CD14-positive monocyte (primary cell): Measurements from ENCODE around the gene SGCD. TPM values are rescaled to one million over a fixed set of nuclear protein-coding genes. Genes with fewer than 3 reads are reported as not detected.

ENCODE experiments used
- DNase-seq, 3 donors: peaks; one replicate each; pipeline ENCODE4 v3.0.0-alpha.2; 2011 to 2022
- H2AFZ ChIP-seq: 2 replicates; pipeline ENCODE4 v1.6.0; 2012; ENCODE audit warnings: mild to moderate bottlenecking, low read depth, low read length, inconsistent platforms; ENCODE audit not compliant: insufficient read depth, poor library complexity, severe bottlenecking
- H3K27ac ChIP-seq, 2 donors: 1 replicate in 1 of 2; 2 replicates in 1 of 2; pipeline ENCODE4 v1.5.1; 2012 to 2013; ENCODE audit warnings: low read length in 2 of 2, control low read depth in 1 of 2, inconsistent platforms in 1 of 2, low read depth in 1 of 2, mild to moderate bottlenecking in 1 of 2
- H3K27me3 ChIP-seq, 2 donors: one replicate each; pipeline versions ENCODE4 v1.6.0 to v1.6.1; 2011 to 2013; ENCODE audit warnings: low read length in 2 of 2; ENCODE audit not compliant: control insufficient read depth in 2 of 2, insufficient read depth in 2 of 2
- H3K36me3 ChIP-seq, 2 donors: replicated peaks in 1 of 2; 1 replicate in 1 of 2; 2 replicates in 1 of 2; pipeline versions ENCODE4 v1.5.1 to v1.6.1; 2012 to 2013; ENCODE audit warnings: low read length in 2 of 2, control low read depth in 1 of 2, inconsistent platforms in 1 of 2, mild to moderate bottlenecking in 1 of 2; ENCODE audit not compliant: insufficient read depth in 2 of 2, control insufficient read depth in 1 of 2
- H3K4me1 ChIP-seq, 2 donors: 1 replicate in 1 of 2; 2 replicates in 1 of 2; pipeline versions ENCODE4 v1.5.1 to v1.6.1; 2012 to 2013; ENCODE audit warnings: low read length in 2 of 2, control low read depth in 1 of 2, inconsistent platforms in 1 of 2, mild to moderate bottlenecking in 1 of 2, moderate library complexity in 1 of 2; ENCODE audit not compliant: insufficient read depth in 2 of 2, control insufficient read depth in 1 of 2
- H3K4me2 ChIP-seq: replicated peaks from 2 replicates; pipeline ENCODE3; 2012; ENCODE audit warnings: low read length, moderate library complexity, mild to moderate bottlenecking; ENCODE audit not compliant: poor library complexity, severe bottlenecking; ENCODE audit errors: extremely low read depth
- H3K4me3 ChIP-seq, 3 experiments: fragments of 200-600 bp in 1 of 3; sonication (generic) in 1 of 3; replicated peaks in 1 of 3; 1 replicate in 2 of 3; 2 replicates in 1 of 3; pipeline ENCODE4 v1.5.1; 2011 to 2013; ENCODE audit warnings: low read length in 3 of 3, mild to moderate bottlenecking in 3 of 3, control low read depth in 2 of 3, low read depth in 2 of 3, inconsistent platforms in 1 of 3, moderate library complexity in 1 of 3
- H3K79me2 ChIP-seq: 2 replicates; pipeline ENCODE4 v1.6.0; 2012; ENCODE audit warnings: mild to moderate bottlenecking, control low read depth, inconsistent platforms, low read length, moderate library complexity; ENCODE audit not compliant: insufficient read depth
- H3K9ac ChIP-seq: 2 replicates; pipeline ENCODE4 v1.6.0; 2017; ENCODE audit warnings: low read length, mild to moderate bottlenecking; ENCODE audit not compliant: insufficient read depth, poor library complexity, severe bottlenecking
- H3K9me3 ChIP-seq, 2 donors: replicated peaks in 1 of 2; 1 replicate in 1 of 2; 2 replicates in 1 of 2; pipeline versions ENCODE4 v1.5.1 to v1.6.1; 2012 to 2013; ENCODE audit warnings: low read length in 2 of 2, control low read depth in 1 of 2; ENCODE audit not compliant: control insufficient read depth in 1 of 2, insufficient read depth in 1 of 2
- H4K20me1 ChIP-seq: 2 replicates; pipeline ENCODE4 v1.6.0; 2012; ENCODE audit warnings: mild to moderate bottlenecking, low read length, control low read depth, moderate library complexity; ENCODE audit not compliant: insufficient read depth
- H3K27ac Mint-ChIP-seq, 7 donors: one replicate each; pipeline ENCODE4 v1.8.0; 2020; ENCODE audit warnings: mild to moderate bottlenecking in 7 of 7, mixed read lengths in 7 of 7, moderate library complexity in 6 of 7, inconsistent platforms in 2 of 7
- H3K27me3 Mint-ChIP-seq, 3 donors: one replicate each; pipeline ENCODE4 v1.8.0; 2021 to 2022; ENCODE audit warnings: low read depth in 3 of 3, mild to moderate bottlenecking in 3 of 3, mixed read lengths in 3 of 3, moderate library complexity in 3 of 3, inconsistent platforms in 1 of 3
- H3K36me3 Mint-ChIP-seq, 2 donors: one replicate each; pipeline ENCODE4 v1.8.0; 2020; ENCODE audit warnings: mixed read lengths in 2 of 2, inconsistent platforms in 1 of 2, mild to moderate bottlenecking in 1 of 2
- H3K4me1 Mint-ChIP-seq: one replicate; pipeline ENCODE4 v1.8.0; 2020; ENCODE audit warnings: mild to moderate bottlenecking, mixed read lengths
- H3K4me3 Mint-ChIP-seq, 2 donors: one replicate each; pipeline ENCODE4 v1.8.0; 2020; ENCODE audit warnings: mild to moderate bottlenecking in 2 of 2, mixed read lengths in 2 of 2, moderate library complexity in 1 of 2
- H3K9me3 Mint-ChIP-seq, 7 donors: one replicate each; pipeline ENCODE4 v1.8.0; 2020 to 2022; ENCODE audit warnings: mixed read lengths in 7 of 7, mild to moderate bottlenecking in 6 of 7, moderate library complexity in 6 of 7, inconsistent platforms in 2 of 7
- WGBS: methylation state at CpG from one replicate; pipeline ENCODE4 v1.1.5; 2013; ENCODE audit warnings: missing lambda C conversion rate; ENCODE audit not compliant: insufficient coverage; 5-methylcytosine and 5-hydroxymethylcytosine counted together
- intact Hi-C, 2 donors: fragments of 100-400 bp; cut with micrococcal nuclease; formaldehyde crosslinking; loops; one replicate each; pipeline versions ENCODE4 v1.15.0 to v1.15.1; 2023
- polyA plus RNA-seq, 3 donors: library from polyadenylated mRNA; depleted of rRNA in 1 of 3; unstranded in 2 of 3; stranded (reverse) in 1 of 3; fragments of 300-500 nt in 2 of 3; fragments of >200 nt in 1 of 3; fragmentation: Illumina TruSeq in 2 of 3; gene quantifications; 1 replicate in 2 of 3; 2 replicates in 1 of 3; pipeline ENCODE4 v1.2.3, GENCODE V29; 2012 to 2021
- TF ChIP-seq, protein P1 (sequence below): fragments of 200-600 bp; IDR thresholded peaks from one replicate; pipeline ENCODE4 v1.8.0; 2022; ENCODE audit warnings: antibody characterized with exemption, mild to moderate bottlenecking

Gene SGCD
- polyA plus RNA-seq, 3 donors: not detected

DNA sequence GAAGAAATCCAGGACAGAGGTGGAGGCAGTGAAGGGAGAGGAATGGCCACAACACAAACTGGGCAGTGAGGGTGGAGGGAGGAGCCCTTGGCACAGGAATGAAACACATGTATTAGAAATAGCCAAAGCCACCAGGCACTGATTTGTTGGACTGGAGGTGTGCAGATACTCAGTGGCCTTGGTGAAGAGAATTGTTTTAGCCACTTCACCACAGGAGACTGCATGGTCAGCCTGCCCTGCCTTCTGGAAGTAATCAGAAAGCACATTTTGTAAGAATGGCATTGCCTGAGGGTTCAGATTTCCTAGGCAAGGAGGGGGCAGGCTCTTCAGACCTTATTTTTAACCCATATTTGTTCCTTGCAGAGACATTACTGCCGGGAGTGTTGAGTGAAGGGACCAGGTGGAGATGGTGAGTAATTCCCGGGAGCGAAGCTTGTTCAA, 2.2 kb downstream of the SGCD start:
- WGBS: no CpG with 5 or more reads among the region's 3 CpGs

DNA sequence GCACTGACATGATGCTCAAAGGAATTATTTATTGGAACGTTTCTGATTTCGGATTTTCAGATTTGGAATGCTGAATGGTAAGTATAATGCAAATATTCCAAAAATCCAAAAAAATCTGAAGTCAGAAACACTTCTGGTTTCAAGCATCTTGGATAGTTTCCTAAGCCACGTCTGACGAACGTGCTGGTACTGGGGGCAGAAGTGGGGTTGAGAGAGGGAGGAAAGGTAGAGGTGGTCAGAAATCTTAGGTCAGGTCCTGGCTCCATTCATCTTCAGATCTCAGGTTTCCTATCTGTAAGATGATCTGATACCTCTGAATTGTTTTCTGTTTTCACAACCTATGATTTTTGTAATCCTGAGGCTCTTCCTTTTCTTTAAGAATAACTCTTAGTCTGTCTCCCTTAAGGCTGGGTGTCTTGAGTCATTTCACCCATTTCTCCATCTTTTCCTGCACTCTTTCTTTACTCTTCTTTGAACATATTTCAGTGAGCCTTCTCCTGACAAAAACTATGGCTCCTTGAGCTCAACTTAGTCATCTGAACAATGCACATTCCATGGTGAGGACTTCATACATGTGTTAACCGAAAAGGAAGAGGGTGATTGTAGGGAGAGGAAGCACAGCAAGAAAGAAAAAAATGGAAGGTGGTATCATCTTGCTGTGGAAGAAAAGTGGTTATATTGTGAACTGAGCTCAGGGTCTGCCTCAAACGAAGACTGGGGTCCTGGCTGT, 3.3 kb downstream of the SGCD start:
- Histone ChIP-seq H3K4me1 (no peaks in the 10 kb centered on the region), H3K27ac (no peak overlapping the region), H3K27me3 (no peaks in the 10 kb centered on the region), H3K36me3 (no peaks in the 10 kb centered on the region), H3K4me2 (no peak overlapping the region), H3K79me2 (no peaks in the 10 kb centered on the region), H3K4me3 (no peak overlapping the region), H2AFZ (no peak overlapping the region), H3K9me3 (peaks cover 3 to 8% of the 10 kb centered on the region in 2 donors), H4K20me1 (no peaks in the 10 kb centered on the region), H3K9ac (no peak overlapping the region)
- H3K9me3 Mint-ChIP-seq: peaks cover 0 to 7% (median 1%) of the 10 kb centered on the region in 7 donors
- H3K4me3 Mint-ChIP-seq: no peak overlapping the region
- no peak overlapping the region for H3K27ac Mint-ChIP-seq
- no peaks in the 10 kb centered on the region for H3K4me1 Mint-ChIP-seq
- WGBS: 100% methylated on average over 1 of the region's 7 CpGs
- intact Hi-C loops: no loop called here
- no peak for DNase-seq
- TF ChIP-seq, protein P1, sequence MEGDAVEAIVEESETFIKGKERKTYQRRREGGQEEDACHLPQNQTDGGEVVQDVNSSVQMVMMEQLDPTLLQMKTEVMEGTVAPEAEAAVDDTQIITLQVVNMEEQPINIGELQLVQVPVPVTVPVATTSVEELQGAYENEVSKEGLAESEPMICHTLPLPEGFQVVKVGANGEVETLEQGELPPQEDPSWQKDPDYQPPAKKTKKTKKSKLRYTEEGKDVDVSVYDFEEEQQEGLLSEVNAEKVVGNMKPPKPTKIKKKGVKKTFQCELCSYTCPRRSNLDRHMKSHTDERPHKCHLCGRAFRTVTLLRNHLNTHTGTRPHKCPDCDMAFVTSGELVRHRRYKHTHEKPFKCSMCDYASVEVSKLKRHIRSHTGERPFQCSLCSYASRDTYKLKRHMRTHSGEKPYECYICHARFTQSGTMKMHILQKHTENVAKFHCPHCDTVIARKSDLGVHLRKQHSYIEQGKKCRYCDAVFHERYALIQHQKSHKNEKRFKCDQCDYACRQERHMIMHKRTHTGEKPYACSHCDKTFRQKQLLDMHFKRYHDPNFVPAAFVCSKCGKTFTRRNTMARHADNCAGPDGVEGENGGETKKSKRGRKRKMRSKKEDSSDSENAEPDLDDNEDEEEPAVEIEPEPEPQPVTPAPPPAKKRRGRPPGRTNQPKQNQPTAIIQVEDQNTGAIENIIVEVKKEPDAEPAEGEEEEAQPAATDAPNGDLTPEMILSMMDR: no peak
- H3K27me3 Mint-ChIP-seq: peaks cover 0 to 3% (median 1%) of the 10 kb centered on the region in 3 donors
- H3K36me3 Mint-ChIP-seq: no peaks in the 10 kb centered on the region

More for the DNA sequence above, 2.2 kb downstream of the SGCD start:
- TF ChIP-seq, protein P1: no peak
- no peak overlapping the region for H3K27ac ChIP-seq
- peaks cover 3 to 8% of the 10 kb centered on the region in 2 donors for H3K9me3 ChIP-seq
- Mint-ChIP-seq H3K4me3 (no peak overlapping the region), H3K27me3 (peaks cover 0 to 3% (median 1%) of the 10 kb centered on the region in 3 donors), H3K9me3 (peaks cover 0 to 7% (median 0%) of the 10 kb centered on the region in 7 donors), H3K4me1 (no peaks in the 10 kb centered on the region), H3K27ac (no peak overlapping the region), H3K36me3 (no peaks in the 10 kb centered on the region)
- no peak for DNase-seq
- H3K9ac ChIP-seq: no peak overlapping the region
- no peaks in the 10 kb centered on the region for H3K27me3 ChIP-seq
- no peaks in the 10 kb centered on the region for H3K79me2 ChIP-seq
- no peaks in the 10 kb centered on the region for H4K20me1 ChIP-seq
- no peak overlapping the region for H2AFZ ChIP-seq
- H3K4me1 ChIP-seq: no peaks in the 10 kb centered on the region
- intact Hi-C loops: no loop called here
- no peak overlapping the region for H3K4me3 ChIP-seq
- H3K36me3 ChIP-seq: no peaks in the 10 kb centered on the region
- H3K4me2 ChIP-seq: no peak overlapping the region
